Loucy (cell line): ENCODE measurements around the gene ADARB1.

Experiments
- H2AFZ ChIP-seq: fragments of 200-600 bp; sonication (generic); 2 replicates; pipeline ENCODE4 v1.6.0; 2016; ENCODE audit warnings: antibody characterized with exemption, mild to moderate bottlenecking, low read length, moderate library complexity
- H3F3A ChIP-seq: fragments of 200-600 bp; 2 replicates; pipeline ENCODE4 v1.6.0; 2016; ENCODE audit warnings: antibody characterized with exemption, low read depth, mild to moderate bottlenecking
- H3K27me3 ChIP-seq: fragments of 200-600 bp; sonication (generic); 2 replicates; pipeline ENCODE4 v1.6.1; 2014; ENCODE audit warnings: low read length, mild to moderate bottlenecking; ENCODE audit not compliant: insufficient read depth, poor library complexity, severe bottlenecking
- H3K36me3 ChIP-seq: fragments of 200-600 bp; sonication (generic); 2 replicates; pipeline ENCODE4 v1.6.1; 2016; ENCODE audit warnings: low read length; ENCODE audit not compliant: insufficient read depth
- H3K4me1 ChIP-seq: fragments of 200-600 bp; sonication (generic); 2 replicates; pipeline ENCODE4 v1.5.1; 2014; ENCODE audit warnings: low read length, mild to moderate bottlenecking; ENCODE audit not compliant: insufficient read depth, poor library complexity, severe bottlenecking
- H3K4me2 ChIP-seq: fragments of 200-600 bp; sonication (generic); 2 replicates; pipeline ENCODE4 v1.6.0; 2014; ENCODE audit warnings: antibody characterized with exemption, low read length, low read depth, mild to moderate bottlenecking; ENCODE audit not compliant: poor library complexity, severe bottlenecking
- H3K4me3 ChIP-seq: fragments of 200-600 bp; sonication (generic); 2 replicates; pipeline ENCODE4 v1.5.1; 2014; ENCODE audit warnings: low read length, mild to moderate bottlenecking, mixed read lengths; ENCODE audit not compliant: poor library complexity, severe bottlenecking
- H3K79me2 ChIP-seq: fragments of 200-600 bp; sonication (generic); 2 replicates; pipeline ENCODE4 v1.6.1; 2014; ENCODE audit warnings: low read length; ENCODE audit not compliant: insufficient read depth
- H3K9ac ChIP-seq: fragments of 200-600 bp; sonication (generic); 2 replicates; pipeline ENCODE4 v1.6.0; 2014; ENCODE audit warnings: mild to moderate bottlenecking, low read depth, low read length, moderate library complexity; ENCODE audit not compliant: poor library complexity, severe bottlenecking
- H3K9me2 ChIP-seq: fragments of 200-600 bp; sonication (generic); replicated peaks from 2 replicates; pipeline ENCODE4 v1.6.1; 2016; ENCODE audit warnings: low read depth, low read length, mixed read lengths
- H3K9me3 ChIP-seq: fragments of 200-600 bp; sonication (generic); 2 replicates; pipeline ENCODE4 v1.6.1; 2014; ENCODE audit warnings: mild to moderate bottlenecking, antibody characterized with exemption, low read length, low read depth; ENCODE audit not compliant: insufficient read depth
- H4K20me1 ChIP-seq: fragments of 200-600 bp; sonication (generic); 2 replicates; pipeline ENCODE4 v1.6.0; 2014; ENCODE audit warnings: antibody characterized with exemption, low read length, mild to moderate bottlenecking; ENCODE audit not compliant: insufficient read depth, poor library complexity, severe bottlenecking
- EZH2phosphoT487 ChIP-seq: fragments of 200-600 bp; IDR thresholded peaks from 2 replicates; pipeline ENCODE4 v1.6.1; 2018; ENCODE audit warnings: antibody characterized with exemption, mild to moderate bottlenecking, moderate library complexity, borderline replicate concordance
- TF ChIP-seq, protein P1 (sequence below): fragments of 200-600 bp; sonication (generic); conservative IDR thresholded peaks from 2 replicates; pipeline ENCODE4 v1.5.1; 2014; ENCODE audit warnings: mild to moderate bottlenecking, antibody characterized with exemption, low read length

Gene ADARB1

DNA sequence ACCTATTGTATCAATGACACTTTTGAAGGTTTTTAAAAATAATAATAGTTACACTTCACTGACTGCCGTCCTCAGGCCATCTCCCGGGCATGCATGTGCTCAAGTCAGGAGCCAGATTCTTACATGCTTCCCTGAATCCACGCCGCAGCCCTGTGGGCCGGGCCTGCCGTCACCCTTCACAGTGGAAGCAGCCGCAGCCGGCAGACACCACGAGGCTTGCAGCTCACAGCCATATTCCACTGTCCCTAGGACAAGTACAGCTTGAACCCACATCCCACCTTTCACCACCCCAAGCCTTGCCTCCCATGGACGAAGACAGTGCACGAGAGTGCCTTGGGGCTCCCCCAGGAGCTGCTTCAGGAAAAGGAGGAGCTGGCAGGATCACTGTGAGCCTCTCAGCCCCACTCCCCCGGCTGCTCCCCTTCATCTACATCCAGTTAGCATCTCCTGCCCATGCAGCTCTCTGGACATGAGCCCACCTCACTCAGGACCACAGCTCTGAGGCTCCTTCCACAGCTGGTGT lies 136.1 kb downstream of the ADARB1 start:
- no peaks in the 10 kb centered on the region for H3K9me2 ChIP-seq
- no peak overlapping the region for H3K9ac ChIP-seq
- H2AFZ ChIP-seq, result no peak overlapping the region
- H3K79me2 ChIP-seq, result no peaks in the 10 kb centered on the region
- no peaks in the 10 kb centered on the region for H3F3A ChIP-seq
- H3K27me3 ChIP-seq, result no peaks in the 10 kb centered on the region
- no peaks in the 10 kb centered on the region for H3K9me3 ChIP-seq
- peaks cover 3% of the 10 kb centered on the region for H3K4me1 ChIP-seq
- H3K4me2 ChIP-seq, result no peak overlapping the region
- H3K36me3 ChIP-seq, result no peaks in the 10 kb centered on the region
- H4K20me1 ChIP-seq, result no peaks in the 10 kb centered on the region
- TF ChIP-seq, protein P1, sequence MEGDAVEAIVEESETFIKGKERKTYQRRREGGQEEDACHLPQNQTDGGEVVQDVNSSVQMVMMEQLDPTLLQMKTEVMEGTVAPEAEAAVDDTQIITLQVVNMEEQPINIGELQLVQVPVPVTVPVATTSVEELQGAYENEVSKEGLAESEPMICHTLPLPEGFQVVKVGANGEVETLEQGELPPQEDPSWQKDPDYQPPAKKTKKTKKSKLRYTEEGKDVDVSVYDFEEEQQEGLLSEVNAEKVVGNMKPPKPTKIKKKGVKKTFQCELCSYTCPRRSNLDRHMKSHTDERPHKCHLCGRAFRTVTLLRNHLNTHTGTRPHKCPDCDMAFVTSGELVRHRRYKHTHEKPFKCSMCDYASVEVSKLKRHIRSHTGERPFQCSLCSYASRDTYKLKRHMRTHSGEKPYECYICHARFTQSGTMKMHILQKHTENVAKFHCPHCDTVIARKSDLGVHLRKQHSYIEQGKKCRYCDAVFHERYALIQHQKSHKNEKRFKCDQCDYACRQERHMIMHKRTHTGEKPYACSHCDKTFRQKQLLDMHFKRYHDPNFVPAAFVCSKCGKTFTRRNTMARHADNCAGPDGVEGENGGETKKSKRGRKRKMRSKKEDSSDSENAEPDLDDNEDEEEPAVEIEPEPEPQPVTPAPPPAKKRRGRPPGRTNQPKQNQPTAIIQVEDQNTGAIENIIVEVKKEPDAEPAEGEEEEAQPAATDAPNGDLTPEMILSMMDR, result no peak
- TF ChIP-seq EZH2phosphoT487, result no peak
- H3K4me3 ChIP-seq, result no peak overlapping the region

- Histone ChIP-seq H3K9ac (no peak overlapping the region), H3K36me3 (no peaks in the 10 kb centered on the region), H3K9me2 (no peaks in the 10 kb centered on the region), H2AFZ (no peak overlapping the region), H3F3A (no peaks in the 10 kb centered on the region), H3K4me2 (no peak overlapping the region), H3K4me1 (peaks cover 3% of the 10 kb centered on the region), H3K4me3 (no peak overlapping the region), H3K9me3 (no peaks in the 10 kb centered on the region), H4K20me1 (no peaks in the 10 kb centered on the region), H3K27me3 (no peaks in the 10 kb centered on the region), H3K79me2 (no peaks in the 10 kb centered on the region)
- TF ChIP-seq EZH2phosphoT487, result no peak
- TF ChIP-seq, protein P1, result no peak
Measured at GRCh38 chr21:45211661-45212060, 137.3 kb downstream of the ADARB1 start.

GRCh38 chr21:45213392-45213791 lies 139.0 kb downstream of the ADARB1 start:
- Histone ChIP-seq H3K4me2 (no peak overlapping the region), H3K79me2 (no peaks in the 10 kb centered on the region), H4K20me1 (no peaks in the 10 kb centered on the region), H2AFZ (no peak overlapping the region), H3F3A (no peaks in the 10 kb centered on the region), H3K9me2 (no peaks in the 10 kb centered on the region), H3K4me1 (peaks cover under 1% of the 10 kb centered on the region), H3K9ac (no peak overlapping the region), H3K36me3 (no peaks in the 10 kb centered on the region; the same call in 1 of the 2 replicates), H3K9me3 (peaks cover 3% of the 10 kb centered on the region; the same call in 1 of the 2 replicates), H3K4me3 (no peak overlapping the region), H3K27me3 (no peaks in the 10 kb centered on the region)
- TF ChIP-seq, protein P1, result no peak
- no peak for TF ChIP-seq EZH2phosphoT487
